CD4-positive, alpha-beta memory T cell (primary cell): ENCODE measurements around the gene ZNF341. TPM values are rescaled to one million over a fixed set of nuclear protein-coding genes. Genes with fewer than 3 reads are reported as not detected.

Experiments
- CTCF ChIA-PET: fragments of 350-600 bp; sonication (Branson Sonifier 250); formaldehyde crosslinking; loops from one replicate; lab custom pipeline; 2021; ENCODE audit warnings: inconsistent platforms; ENCODE audit not compliant: partially characterized antibody; lab: Charles Lee
- POLR2A ChIA-PET: fragments of 350-600 bp; sonication (Branson Sonifier 250); formaldehyde crosslinking; loops from one replicate; lab custom pipeline; 2021; ENCODE audit not compliant: partially characterized antibody; lab: Charles Lee
- DNase-seq, 5 donors: peaks; one replicate each; pipeline versions ENCODE4 v3.0.0 to v3.0.0-alpha.2; 2020 to 2022; ENCODE audit warnings: mixed read lengths in 1 of 5
- H3K27ac ChIP-seq: one replicate; pipeline ENCODE4 v1.7.0; 2013; ENCODE audit warnings: low read depth, low read length
- H3K27me3 ChIP-seq: 2 replicates; pipeline ENCODE4 v1.7.0; 2013; ENCODE audit warnings: mild to moderate bottlenecking, low read length, moderate library complexity; ENCODE audit not compliant: insufficient read depth
- H3K36me3 ChIP-seq: 2 replicates; pipeline ENCODE4 v1.7.0; 2013; ENCODE audit warnings: mild to moderate bottlenecking, low read length, moderate library complexity; ENCODE audit not compliant: insufficient read depth
- H3K4me1 ChIP-seq: 2 replicates; pipeline ENCODE4 v1.7.0; 2013; ENCODE audit warnings: mild to moderate bottlenecking, low read length, moderate library complexity; ENCODE audit not compliant: insufficient read depth
- H3K4me3 ChIP-seq, 2 donors: one replicate each; pipeline ENCODE4 v1.7.0; 2013; ENCODE audit warnings: low read length in 2 of 2, mild to moderate bottlenecking in 1 of 2
- H3K9me3 ChIP-seq, 2 donors: one replicate each; pipeline ENCODE4 v1.7.0; 2013; ENCODE audit warnings: low read length in 2 of 2, control low read depth in 1 of 2; ENCODE audit not compliant: control insufficient read depth in 1 of 2
- H3K27ac Mint-ChIP-seq, 7 donors: one replicate each; pipeline ENCODE4 v1.8.0; 2020 to 2021; ENCODE audit warnings: mixed read lengths in 7 of 7, mild to moderate bottlenecking in 6 of 7, inconsistent platforms in 3 of 7, moderate library complexity in 3 of 7
- H3K27me3 Mint-ChIP-seq, 2 donors: one replicate each; pipeline ENCODE4 v1.8.0; 2020 to 2021; ENCODE audit warnings: mixed read lengths in 2 of 2
- H3K36me3 Mint-ChIP-seq, 2 donors: one replicate each; pipeline ENCODE4 v1.8.0; 2020 to 2021; ENCODE audit warnings: mixed read lengths in 2 of 2, inconsistent platforms in 1 of 2, mild to moderate bottlenecking in 1 of 2
- H3K4me1 Mint-ChIP-seq, 4 donors: one replicate each; pipeline ENCODE4 v1.8.0; 2020 to 2021; ENCODE audit warnings: mixed read lengths in 4 of 4, mild to moderate bottlenecking in 1 of 4
- H3K4me3 Mint-ChIP-seq, 8 donors: one replicate each; pipeline ENCODE4 v1.8.0; 2020 to 2021; ENCODE audit warnings: mixed read lengths in 8 of 8, mild to moderate bottlenecking in 7 of 8, moderate library complexity in 6 of 8, inconsistent platforms in 3 of 8
- H3K9me3 Mint-ChIP-seq, 8 donors: one replicate each; pipeline ENCODE4 v1.8.0; 2020 to 2021; ENCODE audit warnings: mixed read lengths in 8 of 8, mild to moderate bottlenecking in 5 of 8, inconsistent platforms in 3 of 8, moderate library complexity in 1 of 8
- intact Hi-C: fragments of 100-400 bp; cut with micrococcal nuclease; formaldehyde crosslinking; loops from one replicate; pipeline ENCODE4 v1.15.1; 2023
- polyA plus RNA-seq, 2 donors: library from polyadenylated mRNA; unstranded; fragments of 300-500 nt; fragmentation: Illumina TruSeq; gene quantifications; one replicate each; pipeline ENCODE4 v1.2.3, GENCODE V29; 2021
- total RNA-seq, 2 experiments: library from RNA; stranded (reverse); gene quantifications; one replicate each; pipeline ENCODE4 v1.2.3, GENCODE V29; 2021

Gene ZNF341
- total and polyA plus RNA-seq, 4 experiments from 2014 or later = 1.5 to 5.0 (median 3.6) TPM

DNA sequence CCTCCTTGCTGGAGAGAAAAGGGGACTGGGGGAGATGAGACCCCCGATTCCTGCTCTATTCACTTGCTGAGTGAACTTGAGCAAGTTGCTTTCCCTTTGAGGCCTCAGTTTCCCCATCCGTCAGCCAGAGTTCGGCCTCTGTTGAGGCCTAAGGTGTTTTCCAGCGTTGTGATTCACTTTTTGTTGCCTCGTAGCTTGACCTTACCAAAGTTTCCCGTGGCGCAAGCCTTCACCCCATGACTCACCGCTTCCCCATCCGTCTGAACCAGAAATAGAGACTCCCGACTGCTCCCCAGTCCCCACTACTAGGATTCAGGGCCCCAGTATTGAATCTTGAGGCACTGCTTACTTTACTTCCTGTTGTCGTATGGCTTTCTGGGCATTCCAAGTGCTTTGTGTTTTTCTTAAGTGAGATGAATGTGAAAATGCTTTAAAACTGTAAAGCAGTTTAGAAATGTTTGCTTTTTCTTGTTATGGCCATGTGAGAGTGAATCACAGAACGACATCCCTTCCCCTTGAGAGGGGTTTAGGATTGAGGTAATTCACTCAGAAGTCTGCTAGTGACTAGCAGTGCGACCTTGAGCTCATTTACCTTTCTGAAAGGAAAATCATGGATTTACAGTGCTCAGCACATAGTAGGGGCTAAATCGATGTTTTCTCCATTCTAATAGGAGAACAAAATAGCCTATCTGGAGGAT, 80.5 kb downstream of the ZNF341 start:
- Histone ChIP-seq H3K9me3 (no peaks in the 10 kb centered on the region), H3K4me3 (peak overlapping the region; percentile 71 to 85), H3K27me3 (no peaks in the 10 kb centered on the region), H3K27ac (peak overlapping the region; percentile 88), H3K36me3 (no peaks in the 10 kb centered on the region), H3K4me1 (peaks cover 43% of the 10 kb centered on the region)
- POLR2A ChIA-PET = interaction anchor here (0.9 to 2.5 kb wide), 7 partner anchors 29 to 317 kb away, joined by 3 to 32 read pairs (median 4); partner anchors contain the start of genes RALY and ZNF341
- CTCF ChIA-PET = interaction anchor here (1.4 kb wide), 2 partner anchors 127 to 144 kb away, joined by 3 to 4 read pairs; no protein-coding TSS in a partner anchor
- H3K9me3 Mint-ChIP-seq = peaks cover 0 to 2% (median 0%) of the 10 kb centered on the region in 8 donors
- H3K36me3 Mint-ChIP-seq = peaks cover 10 to 28% of the 10 kb centered on the region in 2 donors
- peaks cover 40 to 62% (median 48%) of the 10 kb centered on the region in 4 donors for H3K4me1 Mint-ChIP-seq
- H3K4me3 Mint-ChIP-seq = peak overlapping the region; percentile 93 to 99 (median 96)
- no peaks in the 10 kb centered on the region for H3K27me3 Mint-ChIP-seq
- peak in 4 of 5 donors; percentile 3 to 50 (median 8) for DNase-seq
- peak overlapping the region; percentile 86 to 99 (median 94) for H3K27ac Mint-ChIP-seq
- intact Hi-C loops = loop anchor here (5.0 to 10.0 kb wide), 2 partner anchors 102 to 1705 kb away; partner anchors contain the start of gene TM9SF4

DNA sequence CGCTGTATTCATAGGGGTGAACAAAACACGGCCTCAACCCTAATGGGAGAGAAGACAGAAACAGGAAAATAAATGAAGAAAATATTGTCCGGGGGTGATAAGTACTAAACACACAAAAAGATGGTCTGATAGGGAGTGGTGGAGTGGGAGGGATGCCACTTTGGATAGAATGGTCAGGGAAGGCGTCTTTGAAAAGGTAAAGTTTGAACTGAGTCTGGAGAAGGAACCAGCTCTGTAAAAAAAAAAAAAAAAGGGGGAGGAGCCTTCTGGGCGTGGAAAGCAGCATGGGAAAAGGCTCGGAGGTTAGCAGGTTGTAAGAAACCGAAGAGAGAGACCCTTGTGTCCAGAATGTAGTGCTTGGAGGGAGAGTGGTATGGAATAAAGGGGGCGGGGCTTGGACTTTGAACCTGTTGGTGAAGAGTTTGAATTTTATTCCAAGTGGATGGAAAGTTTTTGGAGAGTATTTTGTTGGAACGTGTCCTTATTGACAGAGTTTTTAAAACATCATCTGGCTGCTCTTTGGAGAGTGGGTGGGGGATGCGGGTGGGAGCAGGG, 81.2 kb downstream of the ZNF341 start:
- H3K36me3 Mint-ChIP-seq = peaks cover 10 to 29% of the 10 kb centered on the region in 2 donors
- Histone ChIP-seq H3K27me3 (no peaks in the 10 kb centered on the region), H3K9me3 (no peaks in the 10 kb centered on the region), H3K4me1 (peaks cover 49% of the 10 kb centered on the region), H3K27ac (peak overlapping the region; percentile 88), H3K36me3 (no peaks in the 10 kb centered on the region), H3K4me3 (peak overlapping the region; percentile 71 to 85)
- CTCF ChIA-PET = interaction anchor here (0.7 to 1.4 kb wide), 2 partner anchors 21 to 127 kb away, joined by 3 read pairs; no protein-coding TSS in a partner anchor
- H3K9me3 Mint-ChIP-seq = no peaks in the 10 kb centered on the region
- H3K27me3 Mint-ChIP-seq = no peaks in the 10 kb centered on the region
- peak overlapping the region; percentile 93 to 99 (median 96) for H3K4me3 Mint-ChIP-seq
- DNase-seq = no peak
- POLR2A ChIA-PET = interaction anchor here (0.9 to 2.4 kb wide), 3 partner anchors 46 to 296 kb away, joined by 3 to 22 read pairs (median 4); partner anchors contain the start of gene ZNF341
- H3K4me1 Mint-ChIP-seq = peaks cover 46 to 69% (median 55%) of the 10 kb centered on the region in 4 donors
- intact Hi-C loops = loop anchor here (5.0 to 10.0 kb wide), 2 partner anchors 102 to 1706 kb away; partner anchors contain the start of gene TM9SF4
- peak overlapping the region in 6 of 7 donors; percentile 61 to 96 (median 90) for H3K27ac Mint-ChIP-seq

DNA sequence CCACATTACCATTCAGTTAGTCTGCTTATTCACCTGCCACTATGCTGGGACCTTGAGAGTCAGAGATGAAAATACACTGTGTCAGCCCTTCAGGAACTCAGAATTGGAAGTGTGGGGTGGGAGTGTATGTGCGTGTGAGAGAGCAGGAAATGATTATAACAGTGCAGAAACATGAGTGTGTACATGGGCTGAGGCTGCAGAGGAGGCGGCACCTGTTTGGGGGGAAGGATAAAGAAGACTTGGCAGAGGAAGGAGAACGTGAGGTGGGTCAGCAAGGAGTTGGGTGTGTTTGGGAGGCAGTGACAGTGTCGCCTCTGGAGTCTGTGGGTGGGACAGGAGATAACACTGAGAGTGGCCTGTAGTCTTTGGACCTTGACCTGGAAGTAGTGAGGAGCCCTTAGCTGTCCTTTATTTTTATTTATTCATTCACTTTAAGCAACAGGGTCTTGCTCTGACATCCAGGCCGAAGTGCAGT, 82.5 kb downstream of the ZNF341 start:
- H3K27me3 Mint-ChIP-seq = no peaks in the 10 kb centered on the region
- peaks cover 53 to 79% (median 65%) of the 10 kb centered on the region in 4 donors for H3K4me1 Mint-ChIP-seq
- intact Hi-C loops = loop anchor here (5.0 to 10.0 kb wide), 2 partner anchors 101 to 1707 kb away; partner anchors contain the start of gene TM9SF4
- Histone ChIP-seq H3K9me3 (no peaks in the 10 kb centered on the region), H3K4me3 (no peak overlapping the region), H3K27me3 (no peaks in the 10 kb centered on the region), H3K27ac (no peak overlapping the region), H3K4me1 (peaks cover 58% of the 10 kb centered on the region), H3K36me3 (no peaks in the 10 kb centered on the region)
- H3K27ac Mint-ChIP-seq = peak overlapping the region; percentile 1 to 83 (median 35)
- no peak for DNase-seq
- H3K36me3 Mint-ChIP-seq = peaks cover 13 to 30% of the 10 kb centered on the region in 2 donors
- POLR2A ChIA-PET = interaction anchor here (0.6 to 1.4 kb wide), 3 partner anchors 10 to 1765 kb away, joined by 3 read pairs; no protein-coding TSS in a partner anchor
- no peaks in the 10 kb centered on the region for H3K9me3 Mint-ChIP-seq
- CTCF ChIA-PET = interaction anchor here (1.0 to 1.1 kb wide), 2 partner anchors 10 to 40 kb away, joined by 3 to 4 read pairs; no protein-coding TSS in a partner anchor
- peak overlapping the region in 7 of 8 donors; percentile 2 to 97 (median 39) for H3K4me3 Mint-ChIP-seq

DNA sequence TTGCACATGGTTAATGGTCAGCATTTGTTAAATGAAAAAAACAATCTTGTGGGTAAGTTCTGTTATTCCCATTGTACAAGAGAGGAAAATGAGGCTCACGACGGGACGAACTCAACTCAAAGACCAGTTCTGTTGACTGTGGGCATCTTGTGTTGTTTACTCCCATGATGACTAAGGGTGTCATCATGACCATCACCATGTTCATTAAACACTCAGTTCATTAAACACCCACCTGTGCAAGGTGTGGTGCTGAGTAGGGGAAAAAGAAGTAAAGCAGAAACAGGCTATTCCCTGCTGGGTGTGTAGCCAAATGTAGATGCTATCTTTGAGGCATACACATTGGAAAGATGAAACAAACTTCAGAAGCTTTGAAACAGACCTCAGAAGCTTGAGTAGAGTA, 83.9 kb downstream of the ZNF341 start:
- no peaks in the 10 kb centered on the region for H3K27me3 ChIP-seq
- no peak overlapping the region for H3K27ac ChIP-seq
- no peaks in the 10 kb centered on the region for H3K36me3 ChIP-seq
- no peaks in the 10 kb centered on the region for H3K9me3 ChIP-seq
- no peaks in the 10 kb centered on the region for H3K27me3 Mint-ChIP-seq
- no peak for DNase-seq
- intact Hi-C loops = loop anchor here (10.0 kb wide), 1 partner anchor 99 kb away; no protein-coding TSS in a partner anchor
- CTCF ChIA-PET = interaction anchor here (1.3 to 1.6 kb wide), 2 partner anchors 24 to 34 kb away, joined by 3 to 4 read pairs; no protein-coding TSS in a partner anchor
- peaks cover 62% of the 10 kb centered on the region for H3K4me1 ChIP-seq
- H3K9me3 Mint-ChIP-seq = no peaks in the 10 kb centered on the region
- no peak overlapping the region for H3K27ac Mint-ChIP-seq
- POLR2A ChIA-PET = interaction anchor here (1.4 kb wide), 1 partner anchor 12 kb away, joined by 3 read pairs; no protein-coding TSS in a partner anchor
- no peak overlapping the region for H3K4me3 Mint-ChIP-seq
- H3K36me3 Mint-ChIP-seq = peaks cover 13 to 32% of the 10 kb centered on the region in 2 donors
- H3K4me3 ChIP-seq = no peak overlapping the region
- peaks cover 62 to 90% (median 74%) of the 10 kb centered on the region in 4 donors for H3K4me1 Mint-ChIP-seq

DNA sequence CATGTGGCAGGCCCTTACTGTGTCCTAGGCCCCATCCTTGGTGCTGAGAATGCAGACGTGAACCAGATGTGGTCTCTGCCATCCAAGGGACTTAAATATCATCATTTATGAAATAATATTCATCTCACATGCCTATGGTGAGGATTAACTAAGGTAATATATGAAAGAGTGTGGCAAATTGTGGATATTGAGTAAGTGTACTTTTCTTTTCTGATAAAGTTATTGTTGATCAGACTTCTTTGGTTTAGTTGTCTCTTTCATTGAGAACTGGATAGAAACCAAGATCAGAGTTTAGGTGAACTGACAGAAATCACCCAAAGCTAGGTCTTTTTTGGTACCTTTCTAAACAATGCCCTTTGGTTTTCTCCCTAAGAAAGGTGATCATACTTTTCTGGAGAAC, 84.4 kb downstream of the ZNF341 start:
- H3K36me3 Mint-ChIP-seq = peaks cover 13 to 31% of the 10 kb centered on the region in 2 donors
- CTCF ChIA-PET = interaction anchor here (1.6 kb wide), 1 partner anchor 33 kb away, joined by 3 read pairs; no protein-coding TSS in a partner anchor
- DNase-seq = no peak
- peak overlapping the region in 1 of 7 donors; percentile 22 for H3K27ac Mint-ChIP-seq
- Histone ChIP-seq H3K27me3 (no peaks in the 10 kb centered on the region), H3K27ac (no peak overlapping the region), H3K4me1 (peaks cover 60% of the 10 kb centered on the region), H3K4me3 (no peak overlapping the region), H3K9me3 (no peaks in the 10 kb centered on the region), H3K36me3 (no peaks in the 10 kb centered on the region)
- intact Hi-C loops = loop anchor here (10.0 kb wide), 1 partner anchor 99 kb away; no protein-coding TSS in a partner anchor
- no peaks in the 10 kb centered on the region for H3K9me3 Mint-ChIP-seq
- POLR2A ChIA-PET = no interaction called here
- peak overlapping the region in 1 of 8 donors; percentile 22 for H3K4me3 Mint-ChIP-seq
- peaks cover 60 to 84% (median 74%) of the 10 kb centered on the region in 4 donors for H3K4me1 Mint-ChIP-seq
- no peaks in the 10 kb centered on the region for H3K27me3 Mint-ChIP-seq

DNA sequence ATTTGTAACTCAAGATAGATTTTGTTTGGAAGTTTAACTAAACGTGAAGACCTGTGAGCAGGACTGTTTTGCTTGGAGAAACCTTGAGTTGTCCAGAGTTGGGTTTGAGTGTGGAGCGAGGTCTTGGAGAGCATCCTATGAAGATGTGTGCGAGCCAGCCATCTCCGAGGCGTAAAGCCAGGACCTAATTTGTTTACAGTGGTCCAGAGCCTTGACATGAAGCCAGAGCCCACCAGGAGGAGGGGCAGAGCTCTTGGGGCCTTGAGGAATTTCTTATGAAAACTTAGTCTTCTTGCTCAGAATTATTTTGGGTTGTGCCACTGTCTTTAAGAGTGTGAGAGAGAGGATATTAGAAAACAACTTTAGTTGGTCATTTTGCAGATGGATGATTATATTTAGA, 85.6 kb downstream of the ZNF341 start:
- H3K4me1 Mint-ChIP-seq = peaks cover 58 to 81% (median 71%) of the 10 kb centered on the region in 4 donors
- CTCF ChIA-PET = no interaction called here
- no peak for DNase-seq

More for the DNA sequence above, 85.6 kb downstream of the ZNF341 start:
- no peak overlapping the region for H3K4me3 ChIP-seq
- intact Hi-C loops = loop anchor here (10.0 kb wide), 1 partner anchor 97 kb away; no protein-coding TSS in a partner anchor
- H3K27me3 Mint-ChIP-seq = no peaks in the 10 kb centered on the region
- H3K36me3 ChIP-seq = no peaks in the 10 kb centered on the region
- no peak overlapping the region for H3K4me3 Mint-ChIP-seq
- H3K9me3 ChIP-seq = no peaks in the 10 kb centered on the region
- H3K36me3 Mint-ChIP-seq = peaks cover 13 to 26% of the 10 kb centered on the region in 2 donors
- H3K27me3 ChIP-seq = no peaks in the 10 kb centered on the region
- no peaks in the 10 kb centered on the region for H3K9me3 Mint-ChIP-seq
- peak overlapping the region in 3 of 7 donors; percentile 3 to 81 (median 8) for H3K27ac Mint-ChIP-seq
- H3K27ac ChIP-seq = no peak overlapping the region
- peaks cover 54% of the 10 kb centered on the region for H3K4me1 ChIP-seq
- POLR2A ChIA-PET = no interaction called here
